Activated CD8-positive, alpha-beta memory T cell treated with anti-CD3 and anti-CD28 coated beads, Interleukin-2, amount 50 U/mL, for 1 hour (primary cell): ENCODE measurements around the gene APP.
"Not testable (repeated sequence)": the region's sequence is repeated elsewhere in the genome, so short reads cannot be mapped to it uniquely, and the experiment has no call there.

Experiments used
- DNase-seq: peaks from one replicate; pipeline ENCODE4 v3.0.0-alpha.2; 2020; ENCODE audit errors: extremely low read depth

The APP gene

GRCh38 chr21:26064506-26064905, 106.1 kb downstream of the APP start:
- DNase-seq, result no peak

- DNase-seq, result no peak
These were observed 109.1 kb downstream of the APP start for GRCh38 chr21:26061437-26061836.

DNA sequence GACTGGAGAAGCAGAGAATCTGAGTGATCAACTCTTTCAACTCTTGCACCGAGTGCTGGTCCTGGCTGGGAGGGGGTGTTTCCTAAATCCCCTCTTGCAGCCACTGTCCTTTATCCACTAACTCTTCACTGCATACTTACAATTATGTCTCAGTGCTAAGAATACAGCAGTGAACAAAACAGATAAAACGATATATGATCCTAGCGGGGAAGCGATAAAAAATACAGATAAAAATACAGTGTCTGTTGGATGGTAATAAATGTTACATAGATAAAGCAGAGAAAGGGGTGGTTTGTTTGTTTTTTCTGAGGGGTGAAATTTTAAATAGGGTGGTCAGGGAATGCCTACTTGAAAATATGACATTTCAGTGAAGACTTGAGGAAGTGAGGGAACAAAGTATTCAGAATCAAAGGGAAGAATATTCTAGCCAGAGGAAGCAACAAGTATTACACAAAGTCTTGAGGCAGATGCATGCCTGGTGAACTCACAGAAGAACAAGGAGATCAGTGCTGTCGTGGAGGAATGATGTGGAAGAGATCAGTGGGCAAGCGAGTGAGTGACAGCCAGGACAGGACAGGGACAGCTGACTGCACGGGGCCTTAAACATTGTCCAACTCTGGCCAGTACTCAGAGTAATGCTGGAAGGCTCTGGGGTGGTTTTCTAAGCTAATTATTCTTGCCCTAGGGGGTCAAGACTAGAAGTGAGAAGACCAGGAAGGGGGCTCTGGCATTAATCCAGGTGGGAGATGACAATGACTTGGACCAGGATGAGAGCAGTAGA, 110.0 kb downstream of the APP start:
- DNase-seq, result no peak

GRCh38 chr21:26057477-26058170, 112.9 kb downstream of the APP start:
- no peak for DNase-seq

GRCh38 chr21:26055841-26056264, 114.7 kb downstream of the APP start:
- no peak for DNase-seq

DNA sequence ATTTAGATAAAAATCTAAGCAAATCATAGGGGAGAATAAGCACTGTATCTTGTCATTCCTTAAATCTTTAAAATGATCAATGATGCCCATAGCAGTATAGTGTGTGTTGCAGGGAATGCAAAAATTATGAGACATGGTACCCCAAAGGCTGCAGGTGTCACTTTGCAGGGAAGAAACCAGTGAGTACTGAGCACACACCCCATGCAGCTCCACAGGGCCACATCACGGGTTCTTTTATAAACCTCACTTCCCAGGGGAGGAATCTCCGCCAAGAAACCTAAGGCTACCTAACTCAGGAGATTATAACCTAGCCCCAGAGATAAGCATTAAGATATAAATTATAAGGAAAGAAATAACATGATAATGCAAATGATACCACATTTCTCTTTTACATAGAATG, 115.6 kb downstream of the APP start:
- no peak for DNase-seq

- no peak for DNase-seq
These were observed 118.5 kb downstream of the APP start for GRCh38 chr21:26052057-26052456.

- DNase-seq, result no peak
These were observed 119.7 kb downstream of the APP start for GRCh38 chr21:26050857-26051256.

DNA sequence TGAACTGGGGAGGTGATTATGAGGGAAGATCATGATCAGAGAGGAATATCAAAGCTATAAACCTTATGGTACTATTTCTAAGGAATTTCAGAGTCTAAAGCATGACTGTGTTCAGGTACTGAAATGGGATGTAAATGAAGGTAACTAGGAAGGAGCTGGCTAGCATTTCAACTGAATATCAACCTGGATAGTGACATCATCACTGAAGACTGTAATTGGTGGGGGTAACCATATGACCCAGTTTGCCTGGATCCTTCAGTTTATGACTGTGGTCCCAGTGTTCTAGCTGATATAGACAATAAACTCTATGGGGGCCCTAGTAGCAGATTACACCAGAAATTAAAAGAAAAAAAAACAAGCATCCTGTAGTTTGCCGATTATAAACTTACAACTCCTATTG, 120.8 kb downstream of the APP start:
- no peak for DNase-seq

GRCh38 chr21:26047279-26047967, 123.1 kb downstream of the APP start:
- no peak for DNase-seq

- DNase-seq, result no peak
These were observed 126.7 kb downstream of the APP start for GRCh38 chr21:26043891-26044290.

DNA sequence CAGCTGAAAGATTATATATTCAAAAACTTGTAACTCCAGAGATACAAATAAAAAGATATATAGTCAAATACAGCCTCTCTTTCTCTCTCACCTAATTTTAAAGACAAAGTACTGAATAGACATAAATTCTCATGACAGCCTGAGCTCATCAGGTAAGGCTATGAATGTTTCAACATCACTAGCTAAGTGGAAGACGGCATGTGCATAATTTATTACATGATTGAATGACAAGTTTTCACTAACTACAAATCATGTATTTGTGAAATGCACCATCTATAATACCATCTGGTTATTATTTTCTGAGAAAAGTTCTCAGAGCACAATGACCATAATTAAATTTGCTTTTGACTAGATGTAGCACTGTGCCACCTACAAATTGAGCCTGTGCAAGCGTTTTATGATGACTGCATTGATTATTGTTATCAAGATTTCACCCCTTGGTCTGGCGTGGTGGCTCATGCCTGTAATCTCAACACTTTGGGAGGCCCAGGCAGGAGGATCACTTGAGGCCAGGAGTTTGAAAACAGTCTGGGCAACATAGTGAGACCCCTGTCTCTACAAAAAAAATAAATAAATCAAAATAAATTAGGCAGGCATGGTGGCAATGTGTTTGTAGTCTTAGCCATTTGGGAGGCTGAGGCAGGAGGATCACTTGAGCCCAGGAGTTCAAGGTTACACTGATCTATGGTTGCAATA, 128.2 kb downstream of the APP start:
- DNase-seq, result no peak

- no peak for DNase-seq
These were observed 129.0 kb downstream of the APP start for GRCh38 chr21:26041431-26042180.

DNA sequence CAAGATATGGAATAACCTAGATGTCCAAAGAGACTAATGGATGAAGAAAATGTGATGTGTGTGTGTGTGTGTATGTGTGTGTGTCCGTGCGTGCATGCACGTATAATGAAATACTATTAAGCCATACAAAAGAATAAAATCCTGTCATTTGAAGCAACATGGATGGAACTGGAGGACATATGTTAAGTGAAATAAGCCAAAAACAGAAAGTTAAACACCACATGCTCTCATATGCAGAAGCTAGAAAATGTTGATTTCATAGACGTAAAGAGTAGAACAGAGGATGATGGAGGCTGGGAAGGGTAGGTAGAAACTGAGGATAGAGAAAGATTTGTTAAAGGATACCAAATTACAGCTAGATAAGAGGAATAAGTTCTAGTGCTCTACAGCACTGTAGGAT, 133.7 kb downstream of the APP start:
- DNase-seq, result no peak

GRCh38 chr21:26032263-26032662, 138.3 kb downstream of the APP start:
- DNase-seq, result no peak

DNA sequence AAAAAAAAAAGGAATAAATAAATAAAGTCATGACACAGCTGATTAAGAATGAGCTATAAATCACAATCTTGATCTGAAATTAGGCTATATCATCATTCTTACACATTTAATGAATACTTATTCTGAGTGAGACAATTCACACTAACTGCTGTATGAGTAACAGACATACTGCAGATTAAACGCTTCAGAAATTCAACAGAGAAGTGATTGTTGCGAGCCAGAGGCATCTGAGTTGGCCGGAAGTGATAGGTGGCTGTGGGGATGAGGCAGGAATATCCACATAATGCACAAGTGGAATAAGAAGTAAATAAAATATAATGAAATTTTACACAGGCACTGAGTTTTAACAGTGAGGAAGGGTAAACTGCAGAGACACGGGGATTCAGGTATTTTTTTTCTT, 142.4 kb downstream of the APP start:
- no peak for DNase-seq

- no peak for DNase-seq
These were observed 142.9 kb downstream of the APP start for GRCh38 chr21:26027696-26028095.

DNA sequence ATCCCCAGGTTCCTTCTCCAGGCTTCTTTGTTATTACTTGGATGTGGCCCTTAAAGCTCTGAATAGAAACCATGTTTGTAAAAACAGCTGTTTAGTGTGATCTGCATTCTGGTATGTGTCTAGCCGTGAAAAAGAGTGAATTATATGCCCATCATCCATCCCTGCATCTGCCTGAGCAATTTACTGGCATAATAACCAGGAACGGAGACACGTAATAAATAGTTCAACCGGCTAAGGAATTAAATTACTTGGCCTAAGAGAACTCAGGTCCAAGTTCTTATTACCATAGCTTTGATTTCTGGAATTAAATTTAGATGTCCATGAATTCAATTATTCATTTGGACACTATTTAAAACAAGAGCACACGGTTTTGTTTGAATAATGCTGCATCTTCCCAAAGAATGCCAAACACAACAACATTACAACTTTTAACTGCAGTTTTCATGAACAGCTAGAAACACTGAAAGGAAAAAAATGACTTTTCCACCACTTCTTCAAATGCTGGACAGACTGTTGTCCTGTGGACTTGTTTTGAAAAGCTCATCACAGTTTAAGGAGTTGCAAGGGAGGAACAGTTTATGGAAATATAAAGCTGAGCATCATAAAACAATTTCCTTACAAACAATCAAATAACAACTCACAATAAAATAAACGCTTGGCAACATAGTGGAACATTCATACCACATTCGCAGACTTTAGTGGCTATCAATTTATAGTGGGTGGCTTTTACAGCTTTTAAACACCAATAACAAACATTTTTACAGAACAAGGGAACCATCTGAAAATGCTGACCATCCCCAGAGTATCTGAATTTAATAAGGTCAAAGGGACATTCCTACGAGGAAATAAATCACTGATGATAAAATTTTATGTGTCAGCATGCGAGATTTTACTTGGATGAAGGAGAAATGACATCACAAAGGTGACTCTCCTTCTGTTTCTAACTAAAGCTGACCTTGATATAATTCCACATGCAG, 144.7 kb downstream of the APP start:
- no peak for DNase-seq

DNA sequence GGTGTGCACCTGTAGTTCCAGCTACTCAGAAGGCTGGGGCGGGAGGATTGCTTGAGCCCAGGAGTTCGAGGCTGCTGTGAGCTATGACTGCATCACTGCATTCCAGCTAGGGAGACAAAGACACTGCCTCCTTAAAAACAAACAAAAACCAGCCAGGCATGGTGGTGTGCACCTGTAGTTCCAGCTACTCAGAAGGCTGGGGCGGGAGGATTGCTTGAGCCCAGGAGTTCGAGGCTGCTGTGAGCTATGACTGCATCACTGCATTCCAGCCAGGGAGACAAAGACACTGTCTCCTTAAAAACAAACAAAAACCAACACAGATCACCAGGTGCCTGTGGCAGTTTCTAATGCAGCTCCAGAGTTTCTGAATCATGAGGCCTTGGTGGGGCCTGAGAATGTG, 147.2 kb downstream of the APP start:
- DNase-seq, result not testable (repeated sequence)
